H1 (cell line): Measurements from ENCODE around the gene HIPK3. TPM values are rescaled to one million over a fixed set of nuclear protein-coding genes. Genes with fewer than 3 reads are reported as not detected.

Experiments used
- EGR1 ChIP-seq: IDR thresholded peaks from 2 replicates; pipeline ENCODE4 v1.6.1; 2011; ENCODE audit warnings: low read depth, low read length, borderline replicate concordance
- EZH2 ChIP-seq: fragments of 200-600 bp; sonication (generic); IDR thresholded peaks from 2 replicates; pipeline ENCODE4 v1.7.1; 2012; ENCODE audit warnings: low read depth, mild to moderate bottlenecking, moderate library complexity, low read length, inconsistent platforms; ENCODE audit not compliant: severe bottlenecking
- HDAC2 ChIP-seq, 2 experiments: fragments of 300-600 bp in 1 of 2; sonication (generic) in 1 of 2; IDR thresholded peaks; 2 replicates each; pipeline ENCODE4 v1.6.1; 2011 to 2012; ENCODE audit warnings: low read depth in 2 of 2, low read length in 2 of 2, mild to moderate bottlenecking in 2 of 2, moderate library complexity in 2 of 2, borderline replicate concordance in 1 of 2, inconsistent platforms in 1 of 2
- KDM1A ChIP-seq: fragments of 200-600, 300-600 bp; sonication (generic); IDR thresholded peaks from 2 replicates; pipeline ENCODE4 v1.7.1; 2016; ENCODE audit warnings: mild to moderate bottlenecking, low read length, borderline replicate concordance
- POLR2AphosphoS5 ChIP-seq: IDR thresholded peaks from 2 replicates; pipeline ENCODE4 v1.6.1; 2011; ENCODE audit warnings: low read depth, low read length
- TAF7 ChIP-seq: optimal IDR thresholded peaks from 2 replicates; pipeline ENCODE3; 2011; ENCODE audit warnings: low read depth, mild to moderate bottlenecking, inconsistent platforms, low read length, moderate library complexity, borderline replicate concordance
- polyA plus RNA-seq, 7 experiments: library from polyadenylated mRNA; depleted of rRNA in 3 of 7; stranded (reverse) in 5 of 7; unstranded in 2 of 7; fragments of >200 nt in 5 of 7; fragments of 200-250 nt in 2 of 7; gene quantifications; 1 replicate in 5 of 7; 2 replicates in 1 of 7; 4 replicates in 1 of 7; pipeline versions ENCODE4 v1.2.1 to v1.2.3, GENCODE V29; 2011 to 2013; ENCODE audit warnings: missing spikeins in 2 of 7, mixed read lengths in 2 of 7
- total RNA-seq: library from RNA; stranded (reverse); fragmentation: NEBNext Ultra II Directional; extraction: Animal tissue kit (Norgen Biotek cat#: 25700); gene quantifications from 2 replicates; pipeline ENCODE4 v1.2.1, GENCODE V29; 2021
- TF ChIP-seq, protein P1 (sequence below): IDR thresholded peaks from 2 replicates; pipeline ENCODE4 v1.6.1; 2012; ENCODE audit warnings: low read length, inconsistent platforms

HIPK3 gene
- total and polyA plus RNA-seq, 2 of the 8 experiments (the other 6 are each of a cell fraction or from before 2014, with no cell fraction given): 5.0 to 22.3 TPM

- TF ChIP-seq, protein P1, sequence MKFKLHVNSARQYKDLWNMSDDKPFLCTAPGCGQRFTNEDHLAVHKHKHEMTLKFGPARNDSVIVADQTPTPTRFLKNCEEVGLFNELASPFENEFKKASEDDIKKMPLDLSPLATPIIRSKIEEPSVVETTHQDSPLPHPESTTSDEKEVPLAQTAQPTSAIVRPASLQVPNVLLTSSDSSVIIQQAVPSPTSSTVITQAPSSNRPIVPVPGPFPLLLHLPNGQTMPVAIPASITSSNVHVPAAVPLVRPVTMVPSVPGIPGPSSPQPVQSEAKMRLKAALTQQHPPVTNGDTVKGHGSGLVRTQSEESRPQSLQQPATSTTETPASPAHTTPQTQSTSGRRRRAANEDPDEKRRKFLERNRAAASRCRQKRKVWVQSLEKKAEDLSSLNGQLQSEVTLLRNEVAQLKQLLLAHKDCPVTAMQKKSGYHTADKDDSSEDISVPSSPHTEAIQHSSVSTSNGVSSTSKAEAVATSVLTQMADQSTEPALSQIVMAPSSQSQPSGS: no peak
- TF ChIP-seq EZH2: no peak
- TF ChIP-seq KDM1A: no peak
- no peak for TF ChIP-seq TAF7
- TF ChIP-seq POLR2AphosphoS5: no peak
- no peak for TF ChIP-seq HDAC2 (IDR thresholded peaks at IDR 0.05; ENCODE audit: borderline replicate concordance in 1 of 2, low read depth in 2 of 2, low read length in 2 of 2)
- TF ChIP-seq EGR1: no peak
These were observed 144.9 kb downstream of the HIPK3 start (continued) for GRCh38 chr11:33402066-33402465.
